ENCODE results near the gene WNT7B. TPM values are rescaled to one million over a fixed set of nuclear protein-coding genes. Genes with fewer than 3 reads are reported as not detected.

Gene WNT7B
- total RNA-seq, 1 donor from 2014 or later = 0.15 TPM

- Mint-ChIP-seq H3K27ac (ENCODE audit: unreplicated experiment) (peak overlapping the region; percentile 82), H3K36me3 (ENCODE audit: low read depth) (no peaks in the 10 kb centered on the region), H3K4me3 (ENCODE audit: unreplicated experiment) (no peak overlapping the region), H3K9me3 (ENCODE audit: low read depth) (no peaks in the 10 kb centered on the region), H3K27me3 (ENCODE audit: low read depth) (no peaks in the 10 kb centered on the region), H3K4me1 (ENCODE audit: low read depth) (peaks cover 63% of the 10 kb centered on the region)
- no peak for TF ChIP-seq CTCF (IDR thresholded peaks at IDR 0.05)
- peak; percentile 97 for DNase-seq (ENCODE audit: low spot score)
Observed at GRCh38 chr22:45997077-45997776, 20.3 kb upstream of the WNT7B start.

GRCh38 chr22:45996241-45997076, 19.5 kb upstream of the WNT7B start:
- DNase-seq (ENCODE audit: low spot score) = peak; percentile 90
- H3K4me1 Mint-ChIP-seq (ENCODE audit: low read depth) = peaks cover 56% of the 10 kb centered on the region
- no peak overlapping the region for H3K4me3 Mint-ChIP-seq (ENCODE audit: unreplicated experiment)
- peak overlapping the region; percentile 63 for H3K27ac Mint-ChIP-seq (ENCODE audit: unreplicated experiment)
- no peaks in the 10 kb centered on the region for H3K9me3 Mint-ChIP-seq (ENCODE audit: low read depth)
- no peaks in the 10 kb centered on the region for H3K36me3 Mint-ChIP-seq (ENCODE audit: low read depth)
- TF ChIP-seq CTCF (IDR thresholded peaks at IDR 0.05) = no peak
- no peaks in the 10 kb centered on the region for H3K27me3 Mint-ChIP-seq (ENCODE audit: low read depth)

- Mint-ChIP-seq H3K4me1 (ENCODE audit: low read depth) (peaks cover 48% of the 10 kb centered on the region), H3K27me3 (ENCODE audit: low read depth) (no peaks in the 10 kb centered on the region), H3K36me3 (ENCODE audit: low read depth) (no peaks in the 10 kb centered on the region), H3K9me3 (ENCODE audit: low read depth) (no peaks in the 10 kb centered on the region), H3K27ac (ENCODE audit: unreplicated experiment) (peak overlapping the region; percentile 22), H3K4me3 (ENCODE audit: unreplicated experiment) (no peak overlapping the region)
- no peak for TF ChIP-seq CTCF (IDR thresholded peaks at IDR 0.05)
- DNase-seq (ENCODE audit: low spot score) = peak; percentile 87
Observed at GRCh38 chr22:45995405-45996101, 18.6 kb upstream of the WNT7B start.

GRCh38 chr22:45994491-45995404, 17.8 kb upstream of the WNT7B start:
- Mint-ChIP-seq H3K4me1 (ENCODE audit: low read depth) (peaks cover 47% of the 10 kb centered on the region), H3K9me3 (ENCODE audit: low read depth) (no peaks in the 10 kb centered on the region), H3K36me3 (ENCODE audit: low read depth) (no peaks in the 10 kb centered on the region), H3K4me3 (ENCODE audit: unreplicated experiment) (no peak overlapping the region), H3K27ac (ENCODE audit: unreplicated experiment) (no peak overlapping the region), H3K27me3 (ENCODE audit: low read depth) (no peaks in the 10 kb centered on the region)
- DNase-seq (ENCODE audit: low spot score) = peak; percentile 86
- peak; percentile 98 for TF ChIP-seq CTCF (IDR thresholded peaks at IDR 0.05)
